Globus pallidus (tissue), 1 donor: ENCODE results near the gene PNPLA4.

Source experiments
- DNase-seq: peaks from one replicate; pipeline ENCODE4 v3.0.0-alpha.2; 2015; ENCODE audit warnings: low spot score

PNPLA4 gene

DNA sequence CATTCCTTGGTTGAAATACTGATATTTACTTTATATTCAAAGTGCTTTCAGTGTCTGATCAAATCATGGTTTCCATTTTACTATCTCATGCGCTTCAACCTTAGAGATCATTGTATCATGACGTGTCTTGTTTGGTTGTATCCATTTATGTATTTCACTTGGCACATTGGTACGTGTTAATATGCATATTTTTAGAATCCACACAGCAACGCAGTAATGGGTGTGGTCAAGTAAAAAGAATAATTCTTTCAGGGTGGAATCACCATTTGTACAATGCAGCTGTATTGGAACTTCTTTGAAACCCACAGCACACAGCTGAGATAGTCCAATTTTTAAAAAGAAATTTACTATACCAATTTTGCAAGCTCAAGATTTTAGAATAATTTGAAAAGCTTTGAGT lies 55.2 kb downstream of the PNPLA4 start:
- no peak for DNase-seq

DNA sequence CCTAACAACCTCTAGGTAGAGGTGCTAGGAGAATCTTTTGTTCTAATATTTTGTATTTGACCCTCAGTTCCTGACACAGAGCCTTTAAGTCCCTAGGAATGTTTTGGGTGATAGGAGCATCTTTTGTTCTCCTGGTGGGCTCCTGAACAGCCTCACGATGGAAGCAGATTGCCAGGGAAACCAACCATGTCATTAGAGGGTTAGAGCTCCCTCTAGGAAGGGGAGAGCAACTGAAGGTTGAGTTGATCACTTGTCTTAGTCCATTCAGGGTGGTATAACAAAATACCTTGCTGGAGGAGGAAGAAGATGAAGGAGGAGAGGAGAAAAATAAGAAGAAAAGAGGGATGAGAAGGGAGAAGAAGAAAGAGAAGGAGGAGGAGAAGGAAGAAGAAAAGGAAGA lies 75.0 kb downstream of the PNPLA4 start:
- DNase-seq = no peak
